GM19452 (cell line): ENCODE measurements around the gene CFAP73.

Experiments used
- ATAC-seq: cut with Tn5 transposase; IDR thresholded peaks from one replicate; pipeline ENCODE4 v1.9.1; 2021; ENCODE audit not compliant: unreplicated experiment

Gene CFAP73

DNA sequence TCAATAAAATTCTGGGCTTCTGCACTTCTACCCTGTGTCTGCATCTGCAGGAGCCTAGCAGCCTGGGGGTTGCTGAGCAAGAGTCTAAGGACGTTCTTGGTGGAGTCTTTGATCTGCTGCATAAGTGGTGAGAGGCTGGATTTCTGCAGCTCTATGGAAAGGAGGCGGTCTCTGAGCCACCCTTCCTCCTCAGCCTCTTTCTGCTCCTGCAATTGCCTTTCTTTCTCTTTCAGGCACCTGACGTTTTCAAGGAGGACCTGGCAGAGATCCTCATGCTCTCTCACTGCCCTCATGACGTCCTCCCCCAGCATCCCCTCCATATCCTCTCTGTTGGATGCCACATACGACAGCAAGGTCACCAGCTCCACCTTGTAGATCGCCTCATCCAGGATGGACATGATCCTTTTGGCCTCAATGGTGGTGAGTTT, 58.1 kb downstream of the CFAP73 start:
- ATAC-seq = peak; percentile 0

- peak; percentile 78 for ATAC-seq
These were observed 58.8 kb downstream of the CFAP73 start for GRCh38 chr12:113208041-113208934.
